ENCODE measurements around the gene LOXL3. TPM values are rescaled to one million over a fixed set of nuclear protein-coding genes. Genes with fewer than 3 reads are reported as not detected.

LOXL3 gene
- total and polyA plus RNA-seq, 9 donors, result 2.3 to 8.5 (median 4.4) TPM

GRCh38 chr2:74546004-74546403, 7.7 kb downstream of the LOXL3 start:
- TF ChIP-seq POLR2A (IDR thresholded peaks at IDR 0.05) (no peak), CTCF (IDR thresholded peaks at IDR 0.05) (no peak), EP300 (IDR thresholded peaks at IDR 0.05) (no peak)
- H3K27me3 ChIP-seq, result no peaks in the 10 kb centered on the region
- 91 to 93% (median 92%) methylated on average over 3 of the region's 3 CpGs for WGBS, 3 donors

GRCh38 chr2:74544634-74545033, 9.1 kb downstream of the LOXL3 start:
- TF ChIP-seq EP300 (IDR thresholded peaks at IDR 0.05) (no peak), POLR2A (IDR thresholded peaks at IDR 0.05) (no peak), CTCF (IDR thresholded peaks at IDR 0.05) (no peak)
- Histone ChIP-seq H3K27ac (no peak overlapping the region), H3K4me3 (no peak overlapping the region), H3K36me3 (no peaks in the 10 kb centered on the region), H3K4me1 (ENCODE audit: insufficient read depth) (peaks cover 6% of the 10 kb centered on the region), H3K27me3 (no peaks in the 10 kb centered on the region), H3K9me3 (no peaks in the 10 kb centered on the region)
- DNase-seq, result no peak
- 91 to 95% (median 95%) methylated on average over 3 of the region's 3 CpGs for WGBS, 3 donors
- intact Hi-C loops (cut with DNase I), result no loop called here

More at GRCh38 chr2:74546004-74546403, 7.7 kb downstream of the LOXL3 start:
- Histone ChIP-seq H3K36me3 (no peaks in the 10 kb centered on the region), H3K4me3 (no peak overlapping the region), H3K27ac (no peak overlapping the region), H3K4me1 (ENCODE audit: insufficient read depth) (peaks cover 6% of the 10 kb centered on the region), H3K9me3 (no peaks in the 10 kb centered on the region)
- no peak for DNase-seq
- intact Hi-C loops (cut with DNase I), result no loop called here

- no peaks in the 10 kb centered on the region for H3K27me3 ChIP-seq
- DNase-seq, result no peak
- H3K9me3 ChIP-seq, result no peaks in the 10 kb centered on the region
- H3K4me1 ChIP-seq (ENCODE audit: insufficient read depth), result no peaks in the 10 kb centered on the region
- intact Hi-C loops (cut with DNase I), result no loop called here
- TF ChIP-seq EP300 (IDR thresholded peaks at IDR 0.05) (no peak), CTCF (IDR thresholded peaks at IDR 0.05) (no peak), POLR2A (IDR thresholded peaks at IDR 0.05) (no peak)
- no peak overlapping the region for H3K4me3 ChIP-seq
- no peak overlapping the region for H3K27ac ChIP-seq
- H3K36me3 ChIP-seq, result no peaks in the 10 kb centered on the region
- WGBS, 3 donors, result 70 to 86% (median 84%) methylated on average over 1 of the region's 1 CpG
Measured at GRCh38 chr2:74542978-74543377, 10.8 kb downstream of the LOXL3 start.

GRCh38 chr2:74540291-74540690, 13.5 kb downstream of the LOXL3 start:
- no peaks in the 10 kb centered on the region for H3K36me3 ChIP-seq
- no peak overlapping the region for H3K27ac ChIP-seq
- H3K4me3 ChIP-seq, result no peak overlapping the region
- no peak for TF ChIP-seq EP300 (IDR thresholded peaks at IDR 0.05)
- no peak for TF ChIP-seq CTCF (IDR thresholded peaks at IDR 0.05)
- TF ChIP-seq POLR2A (IDR thresholded peaks at IDR 0.05), result no peak
- no peaks in the 10 kb centered on the region for H3K9me3 ChIP-seq
- WGBS, 3 donors, result 62 to 83% (median 72%) methylated on average over 5 of the region's 5 CpGs
- no peaks in the 10 kb centered on the region for H3K27me3 ChIP-seq
- no peaks in the 10 kb centered on the region for H3K4me1 ChIP-seq (ENCODE audit: insufficient read depth)
- intact Hi-C loops (cut with DNase I), result no loop called here
- DNase-seq, result no peak
